Gastroesophageal sphincter (tissue), 4 donors: ENCODE measurements around the gene CHN1. TPM values are rescaled to one million over a fixed set of nuclear protein-coding genes. Genes with fewer than 3 reads are reported as not detected.
A peak's percentile ranks its signal among the peaks of the same experiment; 100 is the strongest.

ENCODE experiments used
- ATAC-seq: fragments of 150-250 bp; one replicate; pipeline ENCODE4 v1.9.1; 2016; ENCODE audit warnings: mild to moderate bottlenecking, moderate library complexity
- H3K27ac ChIP-seq, 4 donors: fragments of 200-600 bp; sonication (generic) in 3 of 4; 1 replicate in 3 of 4; 2 replicates in 1 of 4; pipeline ENCODE4 v1.5.1; 2016 to 2019
- H3K27me3 ChIP-seq: fragments of 200-600 bp; sonication (generic); one replicate; pipeline ENCODE4 v1.5.1; 2019
- H3K36me3 ChIP-seq, 2 donors: fragments of 200-600 bp; sonication (generic); one replicate each; pipeline ENCODE4 v1.5.1; 2019; ENCODE audit warnings: control low read depth in 1 of 2
- H3K4me1 ChIP-seq, 3 donors: fragments of 200-600 bp; sonication (generic); 1 replicate in 2 of 3; 2 replicates in 1 of 3; pipeline ENCODE4 v1.5.1; 2016 to 2019; ENCODE audit warnings: control low read depth in 2 of 3
- H3K4me3 ChIP-seq, 2 donors: fragments of 200-600 bp; sonication (generic); one replicate each; pipeline ENCODE4 v1.5.1; 2019; ENCODE audit warnings: mild to moderate bottlenecking in 1 of 2, moderate library complexity in 1 of 2
- H3K9me3 ChIP-seq, 3 donors: fragments of 200-600 bp; sonication (generic); one replicate each; pipeline ENCODE4 v1.5.1; 2017 to 2019; ENCODE audit warnings: control low read depth in 2 of 3
- CTCF ChIP-seq, 4 experiments: fragments of 200-600 bp in 2 of 4; fragments of 450-650 bp in 2 of 4; sonication (generic) in 1 of 4; IDR thresholded peaks; one replicate each; pipeline ENCODE4 v1.5.1; 2017 to 2019; ENCODE audit warnings: antibody characterized with exemption in 4 of 4, mild to moderate bottlenecking in 2 of 4, moderate library complexity in 2 of 4
- EP300 ChIP-seq: sonication (generic); formaldehyde crosslinking; IDR thresholded peaks from one replicate; pipeline ENCODE4 v1.6.1; 2017; ENCODE audit warnings: antibody characterized with exemption, mild to moderate bottlenecking
- POLR2A ChIP-seq, 2 donors: fragments of 450-650 bp; IDR thresholded peaks; one replicate each; pipeline ENCODE4 v1.6.1; 2017; ENCODE audit warnings: antibody characterized with exemption in 2 of 2, mild to moderate bottlenecking in 2 of 2, moderate library complexity in 1 of 2
- POLR2AphosphoS5 ChIP-seq: sonication (generic); formaldehyde crosslinking; IDR thresholded peaks from one replicate; pipeline ENCODE4 v1.6.1; 2017; ENCODE audit warnings: antibody characterized with exemption
- WGBS, 2 donors: methylation state at CpG; one replicate each; pipeline ENCODE4 v1.1.5; 2018; ENCODE audit warnings: low coverage in 1 of 2; 5-methylcytosine and 5-hydroxymethylcytosine counted together
- total RNA-seq, 4 donors: library from RNA; depleted of rRNA; stranded (reverse); fragments of >200 nt; gene quantifications; one replicate each; pipeline ENCODE4 v1.1.0, GENCODE V29; 2016

The CHN1 gene
- total RNA-seq, 4 donors from 2014 or later: 13.3 to 35.8 (median 31.1) TPM

DNA sequence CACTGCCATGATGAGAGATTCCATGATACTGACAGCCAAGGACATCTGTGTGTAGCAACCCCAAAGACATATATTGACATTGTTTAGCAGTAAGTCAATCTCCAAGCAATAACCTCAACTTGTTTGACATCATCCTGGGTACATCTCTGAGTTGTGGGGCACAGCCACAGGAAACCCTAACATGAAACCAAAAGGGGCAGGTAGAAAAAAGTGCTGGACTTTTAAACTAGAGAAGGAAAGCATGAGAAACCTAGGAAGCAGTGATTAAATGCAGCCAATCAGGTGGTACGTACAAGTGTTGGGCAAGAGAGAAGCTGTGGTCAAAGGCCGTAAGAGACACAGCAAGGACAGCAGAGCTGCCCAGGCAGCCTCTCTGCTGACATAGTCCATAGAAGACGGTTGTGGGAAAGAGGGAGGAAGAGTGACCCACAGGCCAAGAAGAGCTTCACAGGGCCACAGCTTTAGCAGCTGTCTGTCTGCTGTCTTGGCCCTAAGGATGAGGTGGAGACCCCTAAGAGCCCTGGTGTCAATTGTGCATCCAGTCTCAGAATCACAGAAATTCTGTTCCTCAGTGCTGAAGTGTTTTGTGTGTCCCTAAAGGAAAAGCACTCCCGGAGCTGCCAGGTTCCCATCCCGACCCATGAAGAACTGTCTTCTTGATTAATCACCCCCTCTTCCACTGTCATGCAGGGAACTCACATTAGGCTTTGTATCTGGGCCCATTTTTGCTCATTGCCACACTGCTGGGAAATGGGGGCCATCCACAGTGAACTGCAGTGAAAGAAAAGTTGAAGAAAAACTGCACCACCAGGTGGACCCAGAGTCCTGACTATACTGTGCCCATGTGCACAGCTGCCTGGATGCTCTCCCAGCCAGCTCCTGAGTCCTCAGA is 25.4 kb upstream of the CHN1 start:
- Histone ChIP-seq H3K27ac (no peak overlapping the region), H3K27me3 (no peaks in the 10 kb centered on the region), H3K4me3 (no peak overlapping the region), H3K4me1 (peaks cover 0 to 10% (median 3%) of the 10 kb centered on the region in 3 donors), H3K36me3 (no peaks in the 10 kb centered on the region), H3K9me3 (no peaks in the 10 kb centered on the region)
- 58 to 91% methylated on average over 3 of the region's 5 CpGs for WGBS, 2 donors
- TF ChIP-seq POLR2A (IDR thresholded peaks at IDR 0.05) (no peak), CTCF (IDR thresholded peaks at IDR 0.05) (peak in 3 of 4 experiments; percentile 12 to 47 (median 36)), POLR2AphosphoS5 (no peak), EP300 (no peak)
- no peak for ATAC-seq

- no peak for TF ChIP-seq CTCF (IDR thresholded peaks at IDR 0.05)
- TF ChIP-seq POLR2A (IDR thresholded peaks at IDR 0.05): no peak
- no peak for TF ChIP-seq POLR2AphosphoS5
- TF ChIP-seq EP300: no peak
- Histone ChIP-seq H3K9me3 (no peaks in the 10 kb centered on the region), H3K36me3 (no peaks in the 10 kb centered on the region), H3K4me1 (peaks cover 0 to 10% (median 3%) of the 10 kb centered on the region in 3 donors), H3K27me3 (no peaks in the 10 kb centered on the region), H3K4me3 (no peak overlapping the region), H3K27ac (peak overlapping the region in 3 of 4 donors; percentile 40 to 71 (median 49))
- no peak for ATAC-seq
- WGBS, 2 donors: 78 to 82% methylated on average over 2 to 3 of the region's 3 CpGs
Measured at GRCh38 chr2:175027755-175028154, 22.6 kb upstream of the CHN1 start.

- no peak for ATAC-seq
- Histone ChIP-seq H3K9me3 (no peaks in the 10 kb centered on the region), H3K4me3 (no peak overlapping the region), H3K36me3 (no peaks in the 10 kb centered on the region), H3K4me1 (peaks cover 0 to 10% (median 3%) of the 10 kb centered on the region in 3 donors), H3K27ac (no peak overlapping the region), H3K27me3 (no peaks in the 10 kb centered on the region)
- TF ChIP-seq EP300 (no peak), CTCF (IDR thresholded peaks at IDR 0.05) (no peak), POLR2AphosphoS5 (no peak), POLR2A (IDR thresholded peaks at IDR 0.05) (no peak)
- WGBS, 2 donors: 83 to 92% methylated on average over 1 to 2 of the region's 2 CpGs
Measured at GRCh38 chr2:175026385-175026784, 21.2 kb upstream of the CHN1 start.

DNA sequence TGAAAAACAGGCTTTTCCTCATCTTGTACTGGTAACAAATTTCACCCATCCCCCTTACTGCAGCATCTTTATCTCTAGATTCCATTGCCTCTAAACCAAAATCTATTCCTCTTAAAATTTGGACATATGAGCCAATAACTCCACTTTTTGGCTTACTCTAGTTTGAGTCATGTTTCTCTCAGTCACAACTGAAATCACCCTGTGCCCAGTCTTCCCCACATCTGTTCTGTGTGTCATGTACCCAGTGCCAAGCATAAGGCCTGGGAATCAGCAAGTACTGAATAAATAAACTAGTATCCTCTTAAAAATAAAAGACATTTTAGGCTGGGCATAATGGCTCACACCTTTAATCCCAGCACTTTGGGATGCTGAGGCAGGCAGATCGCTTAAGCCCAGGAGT is 20.8 kb upstream of the CHN1 start:
- no peak for ATAC-seq
- H3K4me1 ChIP-seq: peaks cover 0 to 10% (median 3%) of the 10 kb centered on the region in 3 donors
- TF ChIP-seq POLR2A (IDR thresholded peaks at IDR 0.05) (no peak), CTCF (IDR thresholded peaks at IDR 0.05) (no peak), POLR2AphosphoS5 (no peak), EP300 (no peak)
- no peak overlapping the region for H3K27ac ChIP-seq
- 100% methylated on average over 1 of the region's 1 CpG; no CpG with 5 or more reads in 1 of the 2 donors for WGBS, 2 donors
- H3K36me3 ChIP-seq: no peaks in the 10 kb centered on the region
- H3K9me3 ChIP-seq: no peaks in the 10 kb centered on the region
- H3K27me3 ChIP-seq: no peaks in the 10 kb centered on the region
- no peak overlapping the region for H3K4me3 ChIP-seq

DNA sequence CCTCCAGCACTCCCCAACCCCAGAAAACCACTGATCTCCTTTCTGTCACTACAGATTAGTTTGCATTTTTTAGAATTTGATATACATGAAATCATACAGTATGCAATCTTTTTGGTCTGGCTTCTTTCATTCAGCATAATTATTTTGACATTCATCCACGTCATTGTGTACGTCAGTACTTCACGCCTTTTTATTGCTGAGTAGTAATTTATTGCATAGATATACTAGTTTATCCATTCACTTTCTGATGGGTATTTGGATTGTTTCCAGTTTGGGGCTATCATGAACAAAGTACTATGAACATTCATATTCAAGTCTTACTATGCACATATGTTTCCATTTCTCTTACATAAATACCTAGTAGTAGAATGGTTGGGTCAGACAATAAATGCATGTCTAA is 20.1 kb upstream of the CHN1 start:
- H3K36me3 ChIP-seq: no peaks in the 10 kb centered on the region
- no peak overlapping the region for H3K27ac ChIP-seq
- H3K4me1 ChIP-seq: peaks cover 0 to 10% (median 3%) of the 10 kb centered on the region in 3 donors
- no peaks in the 10 kb centered on the region for H3K9me3 ChIP-seq
- H3K4me3 ChIP-seq: no peak overlapping the region
- 88 to 89% methylated on average over 3 of the region's 3 CpGs for WGBS, 2 donors
- H3K27me3 ChIP-seq: no peaks in the 10 kb centered on the region
- no peak for ATAC-seq
- no peak for TF ChIP-seq POLR2A (IDR thresholded peaks at IDR 0.05)
- TF ChIP-seq EP300: no peak
- no peak for TF ChIP-seq POLR2AphosphoS5
- TF ChIP-seq CTCF (IDR thresholded peaks at IDR 0.05): no peak
